Breast epithelium (tissue), 3 donors: Measurements from ENCODE around the gene MIER2.

Source experiments
- CTCF ChIP-seq, 3 donors: fragments of 450-650 bp; IDR thresholded peaks; one replicate each; pipeline ENCODE4 v1.5.1; 2016 to 2017; ENCODE audit warnings: antibody characterized with exemption in 3 of 3, mild to moderate bottlenecking in 3 of 3, moderate library complexity in 3 of 3
- POLR2A ChIP-seq: fragments of 450-650 bp; IDR thresholded peaks from one replicate; pipeline ENCODE4 v1.6.1; 2016; ENCODE audit warnings: antibody characterized with exemption, mild to moderate bottlenecking, moderate library complexity
- POLR2AphosphoS5 ChIP-seq, 3 donors: sonication (generic); formaldehyde crosslinking; IDR thresholded peaks; one replicate each; pipeline ENCODE4 v1.6.1; 2017; ENCODE audit warnings: antibody characterized with exemption in 3 of 3

- TF ChIP-seq CTCF (IDR thresholded peaks at IDR 0.05), result no peak
- TF ChIP-seq POLR2A, result no peak
- TF ChIP-seq POLR2AphosphoS5 (IDR thresholded peaks at IDR 0.05), result no peak
Measured at GRCh38 chr19:282501-282900, 62.1 kb downstream of the MIER2 start.
